RWPE1 (cell line): ENCODE results near the gene PSMC6.

ENCODE experiments used
- CTCF ChIA-PET: fragments of 350-600 bp; sonication (Branson Sonifier 250); formaldehyde crosslinking; extraction: SDS; loops from one replicate; lab custom pipeline; 2021; lab: Yijun Ruan, JAX
- POLR2A ChIA-PET: fragments of 400-600 bp; formaldehyde crosslinking; extraction: SDS; loops from one replicate; lab custom pipeline; 2020; ENCODE audit warnings: antibody characterized with exemption; ENCODE audit not compliant: low non-redundant PET; lab: Yijun Ruan, JAX
- DNase-seq: peaks from one replicate; pipeline ENCODE4 v3.0.0; 2012; ENCODE audit warnings: low spot score
- H3K27ac ChIP-seq: fragments of 450-650 bp; 2 replicates; pipeline ENCODE4 v1.5.1; 2017
- TF ChIP-seq, protein P1 (sequence below): fragments of 450-650 bp; conservative IDR thresholded peaks from 2 replicates; pipeline ENCODE4 v1.5.1; 2017; ENCODE audit warnings: low read depth, mild to moderate bottlenecking

The PSMC6 gene

DNA sequence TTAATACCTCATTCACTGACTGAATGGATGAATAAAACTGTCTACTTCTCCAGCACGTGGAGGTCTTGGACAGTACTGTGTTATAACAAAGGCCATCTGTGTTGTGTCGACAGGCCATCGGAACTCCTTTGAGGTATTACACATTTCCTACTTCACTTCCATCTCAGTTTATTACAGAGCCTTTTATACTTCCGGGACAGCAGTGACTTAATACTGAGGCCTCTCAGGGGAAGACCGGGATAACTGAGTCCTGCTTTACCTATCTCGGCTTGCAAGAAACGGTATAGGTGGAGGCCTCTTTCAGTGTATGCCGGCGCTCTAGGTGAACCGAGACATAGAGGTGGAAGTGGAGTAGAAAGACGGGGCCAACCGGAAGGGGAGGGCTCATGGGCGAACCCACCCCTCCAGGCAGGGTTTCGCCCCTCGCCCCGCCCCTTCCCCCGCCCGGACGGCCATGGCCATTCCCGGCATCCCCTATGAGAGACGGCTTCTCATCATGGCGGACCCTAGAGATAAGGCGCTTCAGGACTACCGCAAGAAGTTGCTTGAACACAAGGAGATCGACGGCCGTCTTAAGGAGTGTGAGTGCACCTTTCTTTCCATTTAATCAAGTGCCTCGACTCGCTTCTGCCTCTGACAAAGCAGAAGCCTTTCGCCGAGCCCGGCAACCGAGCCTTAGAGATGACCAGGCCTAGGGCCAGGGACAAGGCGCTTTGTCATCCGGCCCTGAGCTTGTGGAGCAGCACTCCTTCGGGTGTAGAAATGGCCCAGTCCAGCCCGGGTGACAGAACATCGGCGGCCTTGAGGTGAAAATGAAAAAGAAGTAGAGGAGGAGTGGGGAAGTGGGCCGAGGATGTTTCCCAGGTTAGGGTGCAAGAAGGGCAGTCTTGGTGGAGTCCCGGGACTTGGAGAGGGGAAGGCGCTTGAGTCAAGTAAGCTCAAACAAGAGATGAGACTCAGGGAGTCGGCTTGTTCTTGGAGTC lies at the start of gene PSMC6:
TSS of gene PSMC6 (plus strand) at position 477 of the 983 bp plus-strand sequence. CDS start at position 497, 20 bp downstream.
- ChIA-PET CTCF (no interaction called here), POLR2A (interaction anchor here (0.6 to 0.9 kb wide), 2 partner anchors 12 to 467 kb away, joined by 3 read pairs; partner anchors contain the start of gene ERO1A)
- peak; percentile 91 for DNase-seq
- TF ChIP-seq, protein P1, sequence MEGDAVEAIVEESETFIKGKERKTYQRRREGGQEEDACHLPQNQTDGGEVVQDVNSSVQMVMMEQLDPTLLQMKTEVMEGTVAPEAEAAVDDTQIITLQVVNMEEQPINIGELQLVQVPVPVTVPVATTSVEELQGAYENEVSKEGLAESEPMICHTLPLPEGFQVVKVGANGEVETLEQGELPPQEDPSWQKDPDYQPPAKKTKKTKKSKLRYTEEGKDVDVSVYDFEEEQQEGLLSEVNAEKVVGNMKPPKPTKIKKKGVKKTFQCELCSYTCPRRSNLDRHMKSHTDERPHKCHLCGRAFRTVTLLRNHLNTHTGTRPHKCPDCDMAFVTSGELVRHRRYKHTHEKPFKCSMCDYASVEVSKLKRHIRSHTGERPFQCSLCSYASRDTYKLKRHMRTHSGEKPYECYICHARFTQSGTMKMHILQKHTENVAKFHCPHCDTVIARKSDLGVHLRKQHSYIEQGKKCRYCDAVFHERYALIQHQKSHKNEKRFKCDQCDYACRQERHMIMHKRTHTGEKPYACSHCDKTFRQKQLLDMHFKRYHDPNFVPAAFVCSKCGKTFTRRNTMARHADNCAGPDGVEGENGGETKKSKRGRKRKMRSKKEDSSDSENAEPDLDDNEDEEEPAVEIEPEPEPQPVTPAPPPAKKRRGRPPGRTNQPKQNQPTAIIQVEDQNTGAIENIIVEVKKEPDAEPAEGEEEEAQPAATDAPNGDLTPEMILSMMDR: no peak
- H3K27ac ChIP-seq: peak within 1 kb of the TSS; percentile 78

DNA sequence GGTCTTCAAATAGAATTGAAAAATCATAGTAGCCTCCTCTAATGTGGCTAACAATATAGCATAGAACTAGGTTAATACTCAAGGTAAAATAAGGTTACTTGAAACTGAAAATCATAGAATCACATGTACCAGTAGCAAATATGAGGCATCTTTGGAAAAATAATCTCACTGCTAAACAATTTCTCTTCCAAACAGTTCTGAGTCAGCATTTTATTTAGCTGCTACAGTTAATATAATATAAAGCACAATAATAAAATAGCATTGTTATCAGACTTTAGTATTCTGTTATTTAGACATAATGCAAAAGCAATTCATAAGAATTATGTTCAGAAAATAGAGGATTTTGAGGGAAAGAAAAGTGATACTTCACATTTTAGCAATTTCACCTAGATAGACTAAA lies 46.7 kb upstream of the PSMC6 start:
- H3K27ac ChIP-seq: no peak overlapping the region
- TF ChIP-seq, protein P1: no peak
- DNase-seq: no peak
- ChIA-PET POLR2A (no interaction called here), CTCF (interaction anchor here (0.6 kb wide), 1 partner anchor 80 kb away, joined by 4 read pairs; no protein-coding TSS in a partner anchor)

DNA sequence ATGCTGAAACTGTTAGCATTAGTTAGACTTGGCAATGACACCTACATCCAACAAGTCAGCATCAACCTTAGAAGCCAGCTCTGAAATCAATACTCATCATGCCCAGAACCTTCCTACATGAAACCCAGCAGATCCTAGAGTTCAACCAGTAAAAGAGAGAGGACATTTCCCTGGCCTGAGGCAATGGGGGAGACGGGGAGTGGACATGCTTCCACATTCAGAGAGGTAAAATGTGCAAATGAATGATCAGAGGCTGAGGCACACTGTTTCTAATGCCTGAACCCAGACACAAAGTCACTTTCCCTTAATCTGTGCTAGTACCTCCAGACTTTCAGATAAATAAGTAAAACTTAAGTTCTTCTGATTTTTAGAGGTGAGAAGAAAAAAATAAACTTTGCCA lies 46.2 kb upstream of the PSMC6 start:
- CTCF ChIA-PET: interaction anchor here (0.6 to 0.8 kb wide), 3 partner anchors 79 to 1993 kb away, joined by 3 to 6 read pairs (median 4); partner anchors contain the start of gene SAV1
- POLR2A ChIA-PET: no interaction called here
- no peak for DNase-seq
- no peak overlapping the region for H3K27ac ChIP-seq
- TF ChIP-seq, protein P1: no peak

DNA sequence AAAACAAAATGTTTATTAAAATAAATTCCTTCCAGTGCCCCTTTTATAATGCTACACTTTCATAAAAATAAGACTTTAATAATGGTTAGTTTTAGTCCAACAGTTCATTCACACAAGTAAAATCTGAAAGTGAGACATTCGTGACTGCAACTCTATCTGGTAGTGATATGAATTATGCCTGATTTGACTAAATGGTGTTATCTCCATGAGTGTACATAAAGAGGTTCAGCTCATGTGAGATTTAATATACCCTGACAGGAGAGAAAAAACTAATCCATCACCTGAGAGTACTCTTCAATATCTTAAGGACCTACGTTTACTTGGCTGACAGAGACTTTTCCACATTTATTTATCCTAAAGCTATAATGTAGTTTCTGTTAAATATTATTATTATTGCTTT lies 45.7 kb upstream of the PSMC6 start:
- CTCF ChIA-PET: interaction anchor here (0.6 to 0.8 kb wide), 2 partner anchors 394 to 1993 kb away, joined by 3 to 6 read pairs; partner anchors contain the start of gene SAV1
- POLR2A ChIA-PET: no interaction called here
- H3K27ac ChIP-seq: no peak overlapping the region
- DNase-seq: no peak
- TF ChIP-seq, protein P1: no peak

DNA sequence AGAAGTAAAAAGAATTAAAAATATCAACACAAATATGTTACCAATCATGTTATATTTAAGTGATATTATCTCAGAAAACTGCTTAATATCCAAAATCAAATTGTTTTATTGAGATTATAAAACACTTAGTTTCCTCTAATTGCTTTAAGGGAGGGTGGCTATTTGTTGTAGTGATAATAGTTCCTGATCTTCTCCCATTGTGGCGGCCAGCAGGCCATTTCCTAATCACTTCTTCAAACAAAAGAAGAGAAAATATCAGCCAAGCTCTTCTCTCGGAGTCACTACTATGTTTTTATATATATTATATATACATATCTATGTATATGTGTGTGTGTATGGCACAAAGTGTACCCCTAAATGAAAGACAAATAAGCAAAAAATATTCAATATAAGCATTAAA lies 43.1 kb upstream of the PSMC6 start:
- no peak for DNase-seq
- TF ChIP-seq, protein P1: no peak
- no peak overlapping the region for H3K27ac ChIP-seq
- ChIA-PET CTCF (no interaction called here), POLR2A (no interaction called here)

DNA sequence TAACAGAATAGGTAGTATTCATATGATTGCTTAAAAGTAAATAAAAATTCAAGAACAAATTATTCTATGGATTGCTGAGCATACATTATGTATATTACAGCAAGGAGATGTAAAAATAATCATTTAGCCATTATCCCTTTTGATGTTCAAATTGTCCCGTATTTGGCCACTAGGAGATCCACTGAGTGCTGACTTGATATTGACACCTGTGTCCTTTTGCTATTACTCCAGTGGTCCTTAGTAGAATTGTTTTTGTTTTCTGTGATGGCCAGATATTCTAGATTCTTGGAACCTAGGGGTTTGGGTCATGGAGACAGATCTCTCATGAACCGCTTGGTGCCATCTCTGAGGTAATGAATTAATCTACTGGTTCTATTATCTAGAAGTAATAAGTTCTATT lies 28.4 kb upstream of the PSMC6 start:
- ChIA-PET CTCF (interaction anchor here (0.7 kb wide), 1 partner anchor 463 kb away, joined by 4 read pairs; no protein-coding TSS in a partner anchor), POLR2A (no interaction called here)
- TF ChIP-seq, protein P1: peak; percentile 22; the same call in 1 of the 2 replicates

More for the DNA sequence above, 28.4 kb upstream of the PSMC6 start:
- no peak for DNase-seq
- no peak overlapping the region for H3K27ac ChIP-seq
